Skin epidermis (tissue), 12 donors: ENCODE results near the gene RETN.
A peak's percentile ranks its signal among the peaks of the same experiment; 100 is the strongest.

Source experiments
- H3K27ac ChIP-seq, 21 experiments: fragments of 200-600 bp; sonication (generic) in 11 of 21; one replicate each; pipeline ENCODE4 v1.5.0; 2020; ENCODE audit warnings: mild to moderate bottlenecking in 3 of 21, inconsistent platforms in 2 of 21, moderate library complexity in 2 of 21
- H3K4me3 ChIP-seq, 7 experiments: fragments of 200-600 bp; sonication (generic) in 2 of 7; one replicate each; pipeline ENCODE4 v1.5.0; 2020; ENCODE audit warnings: inconsistent platforms in 2 of 7, mild to moderate bottlenecking in 2 of 7, moderate library complexity in 1 of 7

RETN gene

GRCh38 chr19:7679771-7680605 is 11.1 kb downstream of the RETN start:
- H3K27ac ChIP-seq: peak overlapping the region in 7 of 21 experiments; percentile 95 to 99 (median 97)
- H3K4me3 ChIP-seq: peak overlapping the region; percentile 84 to 100 (median 98)

GRCh38 chr19:7680606-7681339 is 11.9 kb downstream of the RETN start, which contains the start of gene TRAPPC5:
TRAPPC5 (plus strand) TSS chr19:7680833; CDS start chr19:7682254, 1,421 bp downstream.
- Histone ChIP-seq H3K4me3 (peak within 1 kb of the TSS; percentile 84 to 100 (median 98)), H3K27ac (peak within 1 kb of the TSS; percentile 65 to 99 (median 96))

- H3K27ac ChIP-seq: peak overlapping the region; percentile 65 to 99 (median 96)
- peak overlapping the region; percentile 84 to 100 (median 98) for H3K4me3 ChIP-seq
These were observed 12.7 kb downstream of the RETN start for GRCh38 chr19:7681340-7682174.

GRCh38 chr19:7682175-7682855 is 13.5 kb downstream of the RETN start:
- peak overlapping the region in 4 of 7 experiments; percentile 90 to 100 (median 98) for H3K4me3 ChIP-seq
- H3K27ac ChIP-seq: peak overlapping the region in 10 of 21 experiments; percentile 89 to 99 (median 96)

- Histone ChIP-seq H3K4me3 (no peak overlapping the region), H3K27ac (no peak overlapping the region)
These were observed 16.9 kb downstream of the RETN start for GRCh38 chr19:7685546-7686445.

GRCh38 chr19:7687177-7687576 is 18.3 kb downstream of the RETN start:
- Histone ChIP-seq H3K27ac (no peak overlapping the region), H3K4me3 (no peak overlapping the region)

GRCh38 chr19:7689165-7689564 is 20.3 kb downstream of the RETN start:
- Histone ChIP-seq H3K4me3 (no peak overlapping the region), H3K27ac (no peak overlapping the region)

- no peak overlapping the region for H3K4me3 ChIP-seq
- no peak overlapping the region for H3K27ac ChIP-seq
These were observed 22.0 kb downstream of the RETN start for GRCh38 chr19:7690779-7691258.

GRCh38 chr19:7691497-7691896 is 22.6 kb downstream of the RETN start:
- H3K27ac ChIP-seq: no peak overlapping the region
- H3K4me3 ChIP-seq: no peak overlapping the region

- Histone ChIP-seq H3K4me3 (no peak overlapping the region), H3K27ac (no peak overlapping the region)
These were observed 23.7 kb downstream of the RETN start for GRCh38 chr19:7692417-7693088.

GRCh38 chr19:7694499-7694898 is 25.6 kb downstream of the RETN start:
- H3K4me3 ChIP-seq: no peak overlapping the region

GRCh38 chr19:7697721-7698287 is 29.0 kb downstream of the RETN start:
- Histone ChIP-seq H3K27ac (no peak overlapping the region), H3K4me3 (no peak overlapping the region)

More at GRCh38 chr19:7694499-7694898, 25.6 kb downstream of the RETN start:
- H3K27ac ChIP-seq: no peak overlapping the region

- no peak overlapping the region for H3K27ac ChIP-seq
- no peak overlapping the region for H3K4me3 ChIP-seq
These were observed 29.7 kb downstream of the RETN start for GRCh38 chr19:7698583-7698982.

GRCh38 chr19:7699003-7699402 is 30.2 kb downstream of the RETN start:
- Histone ChIP-seq H3K27ac (no peak overlapping the region), H3K4me3 (no peak overlapping the region)

GRCh38 chr19:7699417-7700401 is 30.9 kb downstream of the RETN start:
- Histone ChIP-seq H3K27ac (no peak overlapping the region), H3K4me3 (no peak overlapping the region)

- Histone ChIP-seq H3K27ac (no peak overlapping the region), H3K4me3 (no peak overlapping the region)
These were observed 32.3 kb downstream of the RETN start for GRCh38 chr19:7701049-7701653.
